Lower lobe of right lung (tissue), 2 donors: ENCODE measurements around the gene ZNF740. TPM values are rescaled to one million over a fixed set of nuclear protein-coding genes. Genes with fewer than 3 reads are reported as not detected.
A peak's percentile ranks its signal among the peaks of the same experiment; 100 is the strongest.
"Not testable (repeated sequence)": the region's sequence is repeated elsewhere in the genome, so short reads cannot be mapped to it uniquely, and the experiment has no call there.

Source experiments
- ATAC-seq, 2 donors: fragments of 200-7000 bp; cut with Tn5 transposase; one replicate each; pipeline ENCODE4 v1.9.1; 2020 to 2022; ENCODE audit warnings: mild to moderate bottlenecking in 2 of 2, moderate library complexity in 2 of 2
- DNase-seq: peaks from one replicate; pipeline ENCODE4 v3.0.0-alpha.2; 2020
- H3K27ac ChIP-seq: fragments of 200-600 bp; one replicate; pipeline ENCODE4 v1.8.0; 2022
- H3K27me3 ChIP-seq: fragments of 200-600 bp; one replicate; pipeline ENCODE4 v1.8.0; 2022; ENCODE audit warnings: low read depth
- H3K36me3 ChIP-seq: fragments of 200-600 bp; one replicate; pipeline ENCODE4 v1.8.0; 2022; ENCODE audit warnings: mild to moderate bottlenecking
- H3K4me1 ChIP-seq: fragments of 200-600 bp; one replicate; pipeline ENCODE4 v1.8.0; 2022
- H3K4me3 ChIP-seq: fragments of 200-600 bp; one replicate; pipeline ENCODE4 v1.8.0; 2022; ENCODE audit warnings: mild to moderate bottlenecking
- H3K9me3 ChIP-seq: fragments of 200-600 bp; one replicate; pipeline ENCODE4 v1.8.0; 2022
- intact Hi-C: fragments of 100-400 bp; cut with DNase I; formaldehyde crosslinking; loops from one replicate; pipeline ENCODE4 v1.11.0; 2022
- total RNA-seq: library from RNA; stranded (reverse); fragmentation: NEBNext Ultra II Directional; extraction: Animal tissue kit (Norgen Biotek cat#: 25700); gene quantifications from one replicate; pipeline ENCODE4 v1.2.1, GENCODE V29; 2021
- TF ChIP-seq, protein P1 (sequence below): fragments of 200-600 bp; IDR thresholded peaks from one replicate; pipeline ENCODE4 v1.8.0; 2022; ENCODE audit warnings: antibody characterized with exemption, mild to moderate bottlenecking
- donor health status: DM: no; HTN: yes; CAD: no; lungs with severe emphysema.

The ZNF740 gene
- total RNA-seq, 1 donor from 2014 or later: 49.5 TPM

DNA sequence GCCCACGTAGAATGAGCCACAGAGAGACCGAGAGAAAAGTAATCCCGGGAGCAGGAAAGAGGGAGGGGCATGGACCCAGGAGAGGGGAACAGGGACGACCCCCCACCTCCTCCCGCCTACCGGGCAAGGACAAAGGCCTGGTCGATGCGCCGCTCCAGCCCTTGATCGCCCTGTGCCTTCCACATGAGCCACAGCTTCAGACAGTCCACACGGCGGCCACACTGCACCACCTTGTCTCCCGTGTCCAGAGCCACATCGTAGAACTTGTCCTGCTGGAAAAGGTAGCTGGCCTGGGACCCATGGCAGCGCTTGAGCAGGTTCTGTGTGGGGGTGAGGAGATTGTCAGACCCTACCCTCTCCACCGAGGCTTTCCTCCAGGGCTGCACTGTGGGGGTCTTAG, 20.5 kb upstream of the ZNF740 start:
- TF ChIP-seq, protein P1, sequence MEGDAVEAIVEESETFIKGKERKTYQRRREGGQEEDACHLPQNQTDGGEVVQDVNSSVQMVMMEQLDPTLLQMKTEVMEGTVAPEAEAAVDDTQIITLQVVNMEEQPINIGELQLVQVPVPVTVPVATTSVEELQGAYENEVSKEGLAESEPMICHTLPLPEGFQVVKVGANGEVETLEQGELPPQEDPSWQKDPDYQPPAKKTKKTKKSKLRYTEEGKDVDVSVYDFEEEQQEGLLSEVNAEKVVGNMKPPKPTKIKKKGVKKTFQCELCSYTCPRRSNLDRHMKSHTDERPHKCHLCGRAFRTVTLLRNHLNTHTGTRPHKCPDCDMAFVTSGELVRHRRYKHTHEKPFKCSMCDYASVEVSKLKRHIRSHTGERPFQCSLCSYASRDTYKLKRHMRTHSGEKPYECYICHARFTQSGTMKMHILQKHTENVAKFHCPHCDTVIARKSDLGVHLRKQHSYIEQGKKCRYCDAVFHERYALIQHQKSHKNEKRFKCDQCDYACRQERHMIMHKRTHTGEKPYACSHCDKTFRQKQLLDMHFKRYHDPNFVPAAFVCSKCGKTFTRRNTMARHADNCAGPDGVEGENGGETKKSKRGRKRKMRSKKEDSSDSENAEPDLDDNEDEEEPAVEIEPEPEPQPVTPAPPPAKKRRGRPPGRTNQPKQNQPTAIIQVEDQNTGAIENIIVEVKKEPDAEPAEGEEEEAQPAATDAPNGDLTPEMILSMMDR: no peak
- intact Hi-C loops: no loop called here
- H3K27ac ChIP-seq: no peak overlapping the region
- DNase-seq (no peak), ATAC-seq (peak in 1 of 2 donors; percentile 7)
- H3K4me1 ChIP-seq: no peaks in the 10 kb centered on the region
- H3K4me3 ChIP-seq: no peak overlapping the region
- H3K9me3 ChIP-seq: no peaks in the 10 kb centered on the region
- no peaks in the 10 kb centered on the region for H3K27me3 ChIP-seq
- no peaks in the 10 kb centered on the region for H3K36me3 ChIP-seq

DNA sequence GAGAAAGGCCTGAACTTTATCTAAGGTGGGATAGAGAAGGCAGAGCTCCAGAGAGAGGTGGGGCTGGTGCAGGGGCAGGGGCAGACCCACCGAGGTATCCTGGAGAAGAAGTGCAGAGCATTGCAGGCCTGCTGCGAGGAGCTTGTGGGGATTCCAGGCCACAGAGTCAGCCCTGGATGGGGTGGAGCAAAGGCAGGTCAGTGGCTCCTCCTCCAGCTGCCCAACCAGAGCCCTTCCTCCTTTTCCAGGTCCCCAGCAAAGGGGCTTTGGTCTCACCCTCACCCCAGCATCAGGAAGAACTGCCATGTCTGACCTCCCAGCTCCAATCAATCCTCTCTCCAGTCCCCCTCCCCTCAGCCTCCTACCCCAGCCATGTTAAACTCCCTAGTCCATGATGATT, 19.8 kb upstream of the ZNF740 start:
- ATAC-seq: no peak
- no peaks in the 10 kb centered on the region for H3K4me1 ChIP-seq
- intact Hi-C loops: no loop called here
- no peak overlapping the region for H3K27ac ChIP-seq
- no peak overlapping the region for H3K4me3 ChIP-seq
- no peaks in the 10 kb centered on the region for H3K36me3 ChIP-seq
- DNase-seq: no peak
- TF ChIP-seq, protein P1: no peak
- no peaks in the 10 kb centered on the region for H3K9me3 ChIP-seq
- H3K27me3 ChIP-seq: no peaks in the 10 kb centered on the region

DNA sequence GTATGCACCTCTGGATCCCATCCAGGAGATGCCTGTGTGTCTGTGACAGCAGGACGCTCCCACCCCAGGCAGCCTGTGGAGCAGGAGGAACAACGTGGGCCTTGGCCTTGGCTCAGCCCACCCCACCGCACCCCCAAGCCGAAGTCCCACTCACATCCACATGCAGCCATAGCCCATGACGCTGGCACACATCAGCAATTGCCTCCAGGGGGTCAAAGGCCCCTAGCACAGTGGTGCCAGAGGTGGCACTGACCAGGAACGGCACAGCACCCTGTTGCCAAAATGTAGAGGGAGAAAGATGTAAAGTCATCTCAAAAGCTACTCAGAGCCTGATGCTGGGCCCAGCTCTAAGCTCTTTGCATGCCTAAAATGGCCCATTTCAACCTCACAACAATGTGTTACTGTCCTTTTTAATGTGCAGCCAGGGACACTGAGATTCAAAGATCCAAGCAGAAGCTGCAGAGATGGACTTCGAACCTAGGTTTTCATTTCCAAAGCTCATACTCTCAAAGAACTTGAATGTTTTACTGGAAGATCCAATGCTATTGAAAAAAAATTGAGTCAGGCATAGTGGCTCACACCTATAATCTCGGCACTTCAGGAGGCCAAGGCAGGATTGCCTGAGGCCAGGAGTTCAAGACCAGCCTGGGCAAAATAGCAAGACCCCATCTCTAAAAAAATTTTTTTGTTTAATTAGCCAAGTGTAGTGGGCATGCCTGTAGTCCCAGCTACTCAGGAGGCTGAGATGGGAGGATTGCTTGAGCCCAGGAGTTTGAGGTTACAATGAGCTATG, 19.2 kb upstream of the ZNF740 start:
- Histone ChIP-seq H3K27me3 (no peaks in the 10 kb centered on the region), H3K9me3 (no peaks in the 10 kb centered on the region), H3K4me3 (no peak overlapping the region), H3K4me1 (no peaks in the 10 kb centered on the region), H3K27ac (no peak overlapping the region), H3K36me3 (no peaks in the 10 kb centered on the region)
- intact Hi-C loops: no loop called here
- DNase-seq: no peak
- no peak for ATAC-seq
- TF ChIP-seq, protein P1: no peak

DNA sequence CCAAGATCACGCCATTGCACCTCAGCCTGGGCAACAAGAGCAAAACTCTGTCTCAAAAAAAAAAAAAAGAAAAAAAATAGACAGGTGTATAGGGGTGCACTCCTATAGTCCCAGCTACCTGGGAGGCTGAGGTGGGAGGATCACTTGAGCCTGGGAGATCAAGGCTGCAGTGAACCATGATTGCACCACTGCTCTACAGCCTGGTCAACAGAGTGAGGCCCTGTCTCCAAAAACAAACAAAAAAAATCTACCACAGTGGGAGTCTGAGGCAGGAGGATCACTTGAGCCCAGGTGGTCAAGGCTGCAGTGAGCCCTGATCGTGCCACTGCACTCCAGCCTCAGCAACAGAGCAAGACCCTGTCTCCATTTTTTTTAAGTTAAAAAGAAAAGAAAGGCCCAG, 17.5 kb upstream of the ZNF740 start:
- DNase-seq, H3K9me3 ChIP-seq, H3K4me1 ChIP-seq, H3K4me3 ChIP-seq, ATAC-seq, intact Hi-C loops, H3K27ac ChIP-seq, H3K36me3 ChIP-seq, H3K27me3 ChIP-seq: not testable (repeated sequence)

DNA sequence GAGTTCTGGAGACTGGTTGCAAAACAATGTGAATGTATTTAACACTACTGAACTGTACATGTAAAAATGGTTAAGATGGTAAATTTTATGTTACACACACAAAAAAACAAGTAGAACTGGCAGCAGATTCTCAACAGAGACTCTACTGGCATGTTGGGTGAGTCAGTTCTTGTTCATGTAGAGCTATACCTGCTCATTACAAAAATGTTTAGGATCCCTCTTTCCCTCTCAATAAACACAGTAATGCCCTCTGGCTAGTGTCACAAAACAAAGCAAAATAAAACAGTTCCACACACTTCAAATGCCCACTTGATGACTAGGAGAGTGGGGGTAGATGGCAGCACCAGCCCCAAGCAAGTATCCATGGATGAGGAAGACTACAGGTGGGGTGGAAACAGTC, 13.7 kb upstream of the ZNF740 start:
- H3K27me3 ChIP-seq: no peaks in the 10 kb centered on the region
- H3K36me3 ChIP-seq: peaks cover 10% of the 10 kb centered on the region
- TF ChIP-seq, protein P1: no peak
- intact Hi-C loops: no loop called here
- no peaks in the 10 kb centered on the region for H3K4me1 ChIP-seq
- no peaks in the 10 kb centered on the region for H3K9me3 ChIP-seq
- ATAC-seq (no peak), DNase-seq (no peak)
- H3K4me3 ChIP-seq: no peak overlapping the region
- H3K27ac ChIP-seq: no peak overlapping the region

DNA sequence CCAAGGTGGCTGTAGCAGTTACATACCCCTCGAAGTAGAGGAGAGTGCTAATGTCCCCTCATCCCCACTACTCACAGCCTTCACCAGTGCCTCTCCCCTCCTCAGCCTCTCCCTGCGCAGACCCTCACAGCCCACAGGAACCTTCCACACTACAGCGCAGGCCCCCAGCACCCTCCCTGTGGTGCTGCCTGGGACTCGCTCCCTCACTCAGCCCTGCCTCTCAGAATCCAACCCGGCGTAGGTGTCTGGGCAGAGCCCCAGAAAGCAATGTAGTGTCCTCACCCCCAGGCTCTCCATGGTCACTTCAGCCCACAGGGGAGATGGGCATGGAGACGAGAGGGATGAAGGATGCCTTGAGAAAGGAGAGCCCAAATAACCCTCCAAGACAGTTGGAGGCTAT, 10.9 kb upstream of the ZNF740 start:
- Histone ChIP-seq H3K36me3 (peaks cover 18% of the 10 kb centered on the region), H3K9me3 (no peaks in the 10 kb centered on the region), H3K4me3 (no peak overlapping the region), H3K27ac (no peak overlapping the region), H3K27me3 (no peaks in the 10 kb centered on the region), H3K4me1 (no peaks in the 10 kb centered on the region)
- intact Hi-C loops: no loop called here
- no peak for DNase-seq
- TF ChIP-seq, protein P1: no peak
- no peak for ATAC-seq
